ENCODE measurements around the gene KHDC4. TPM values are rescaled to one million over a fixed set of nuclear protein-coding genes. Genes with fewer than 3 reads are reported as not detected.

KHDC4 gene
- total and polyA plus RNA-seq, 4 donors, result 15.4 to 63.1 (median 34.6) TPM

DNA sequence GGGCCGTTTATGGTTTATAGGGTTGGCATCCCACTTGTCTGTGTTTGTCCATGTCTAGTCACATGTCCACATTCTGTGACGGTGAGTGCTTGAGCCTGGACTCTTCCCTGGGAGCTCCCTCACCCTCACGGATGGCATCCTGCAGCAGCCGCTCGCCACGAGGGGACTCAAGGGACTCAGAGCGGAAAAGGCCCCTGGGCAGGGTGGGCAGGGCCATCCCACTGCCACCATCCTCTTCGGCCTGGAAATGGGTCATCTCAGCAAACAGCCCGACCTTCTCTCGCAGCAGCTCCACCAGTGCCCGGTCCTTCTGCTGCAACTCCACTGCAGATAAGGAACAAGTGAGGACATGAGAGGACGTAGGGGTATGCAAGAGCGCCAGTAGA is 18.3 kb upstream of the KHDC4 start:
- Histone ChIP-seq H3K27ac (ENCODE audit: low read depth in 1 of 2, low read length in 1 of 2) (peak overlapping the region in 1 of 2 donors; percentile 12), H3K9me3 (ENCODE audit: control insufficient read depth in 4 of 4, insufficient read depth in 3 of 4, low read length in 3 of 4) (no peaks in the 10 kb centered on the region), H3K9ac (ENCODE audit: insufficient read depth in 1 of 2, low read length in 2 of 2) (no peak overlapping the region), H3K36me3 (ENCODE audit: control insufficient read depth in 4 of 4, insufficient read depth in 4 of 4, low read length in 4 of 4) (peaks cover 22 to 63% (median 51%) of the 10 kb centered on the region in 4 donors), H3K4me1 (ENCODE audit: control insufficient read depth in 5 of 5, insufficient read depth in 5 of 5, low read length in 5 of 5) (no peaks in the 10 kb centered on the region), H3K4me3 (no peak overlapping the region), H3K27me3 (ENCODE audit: control insufficient read depth in 3 of 3, insufficient read depth in 3 of 3, low read length in 2 of 3) (no peaks in the 10 kb centered on the region)
- WGBS, 2 donors, result 86 to 89% methylated on average over 13 of the region's 13 CpGs
- no peak for DNase-seq
- TF ChIP-seq, protein P1, sequence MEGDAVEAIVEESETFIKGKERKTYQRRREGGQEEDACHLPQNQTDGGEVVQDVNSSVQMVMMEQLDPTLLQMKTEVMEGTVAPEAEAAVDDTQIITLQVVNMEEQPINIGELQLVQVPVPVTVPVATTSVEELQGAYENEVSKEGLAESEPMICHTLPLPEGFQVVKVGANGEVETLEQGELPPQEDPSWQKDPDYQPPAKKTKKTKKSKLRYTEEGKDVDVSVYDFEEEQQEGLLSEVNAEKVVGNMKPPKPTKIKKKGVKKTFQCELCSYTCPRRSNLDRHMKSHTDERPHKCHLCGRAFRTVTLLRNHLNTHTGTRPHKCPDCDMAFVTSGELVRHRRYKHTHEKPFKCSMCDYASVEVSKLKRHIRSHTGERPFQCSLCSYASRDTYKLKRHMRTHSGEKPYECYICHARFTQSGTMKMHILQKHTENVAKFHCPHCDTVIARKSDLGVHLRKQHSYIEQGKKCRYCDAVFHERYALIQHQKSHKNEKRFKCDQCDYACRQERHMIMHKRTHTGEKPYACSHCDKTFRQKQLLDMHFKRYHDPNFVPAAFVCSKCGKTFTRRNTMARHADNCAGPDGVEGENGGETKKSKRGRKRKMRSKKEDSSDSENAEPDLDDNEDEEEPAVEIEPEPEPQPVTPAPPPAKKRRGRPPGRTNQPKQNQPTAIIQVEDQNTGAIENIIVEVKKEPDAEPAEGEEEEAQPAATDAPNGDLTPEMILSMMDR (IDR thresholded peaks at IDR 0.05; ENCODE audit: control extremely low read depth, extremely low read depth), result no peak
- ATAC-seq (ENCODE audit: insufficient read depth, low FRiP score), result no peak

DNA sequence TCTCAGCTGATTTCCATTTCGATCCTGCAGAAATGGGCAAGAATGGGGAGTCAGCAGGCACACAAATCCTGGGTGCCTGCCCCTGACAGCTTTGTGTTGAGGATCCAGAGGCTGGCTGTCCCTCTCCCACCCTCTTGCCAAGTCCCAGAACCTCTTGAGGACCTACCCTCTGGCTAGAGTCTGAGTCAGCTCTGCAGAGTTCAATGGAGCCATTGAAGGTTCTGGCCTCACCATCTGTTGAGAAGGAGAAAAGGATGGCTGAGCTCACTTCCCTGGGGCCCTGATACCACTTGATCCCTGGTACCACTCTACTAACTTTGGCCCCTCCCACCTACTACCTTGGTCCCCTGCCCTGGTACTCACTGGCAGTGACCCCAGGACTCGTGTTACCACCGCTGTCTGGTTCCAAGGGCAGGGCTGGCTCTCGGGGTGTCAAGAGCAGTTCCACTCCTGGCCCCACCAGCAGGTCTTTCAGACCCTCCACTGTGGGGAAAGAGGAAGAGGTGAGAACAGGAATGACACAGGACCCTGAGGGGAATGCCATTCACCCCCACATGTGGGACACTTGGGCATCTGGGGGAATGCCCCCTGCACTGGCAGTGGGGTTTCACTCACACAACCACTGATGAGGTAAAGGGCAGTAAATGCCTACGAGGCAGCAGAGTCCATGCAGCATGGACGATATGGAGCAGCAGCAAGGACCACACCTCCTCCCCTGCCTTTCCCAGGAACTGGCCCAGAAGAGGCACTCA is 17.7 kb upstream of the KHDC4 start:
- 84 to 85% methylated on average over 6 of the region's 6 CpGs for WGBS, 2 donors

DNA sequence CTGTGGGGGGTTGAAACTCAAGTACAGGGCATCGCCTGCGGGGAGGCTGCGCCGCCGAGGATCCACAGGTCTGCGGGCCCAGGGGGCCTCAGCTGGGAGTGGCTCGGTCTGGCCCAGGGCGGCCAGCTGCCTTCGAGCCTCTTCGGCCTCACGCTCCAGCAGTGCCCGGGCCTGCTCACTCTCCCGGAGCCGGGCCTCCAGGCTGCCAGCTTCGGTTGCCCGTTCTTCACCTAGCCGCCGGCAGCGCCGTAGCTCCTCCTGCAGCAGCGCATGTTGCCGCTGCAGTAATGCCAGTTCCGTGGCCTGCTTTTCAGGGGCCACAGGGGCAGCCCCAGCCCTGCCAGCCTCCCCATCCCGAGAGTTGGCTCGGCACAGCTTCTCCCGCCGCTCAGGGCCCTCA is 16.6 kb upstream of the KHDC4 start:
- no peak overlapping the region for H3K4me3 ChIP-seq
- peaks cover 19 to 62% (median 56%) of the 10 kb centered on the region in 4 donors for H3K36me3 ChIP-seq (ENCODE audit: control insufficient read depth in 4 of 4, insufficient read depth in 4 of 4, low read length in 4 of 4)
- no peaks in the 10 kb centered on the region for H3K4me1 ChIP-seq (ENCODE audit: control insufficient read depth in 5 of 5, insufficient read depth in 5 of 5, low read length in 5 of 5)
- H3K9me3 ChIP-seq (ENCODE audit: control insufficient read depth in 4 of 4, insufficient read depth in 3 of 4, low read length in 3 of 4), result no peaks in the 10 kb centered on the region
- ATAC-seq (ENCODE audit: insufficient read depth, low FRiP score) (no peak), DNase-seq (no peak)
- H3K9ac ChIP-seq (ENCODE audit: insufficient read depth in 1 of 2, low read length in 2 of 2), result no peak overlapping the region
- no peak overlapping the region for H3K27ac ChIP-seq (ENCODE audit: low read depth in 1 of 2, low read length in 1 of 2)
- no peaks in the 10 kb centered on the region for H3K27me3 ChIP-seq (ENCODE audit: control insufficient read depth in 3 of 3, insufficient read depth in 3 of 3, low read length in 2 of 3)
- TF ChIP-seq, protein P1 (IDR thresholded peaks at IDR 0.05; ENCODE audit: control extremely low read depth, extremely low read depth), result no peak
- 96 to 97% methylated on average over 27 of the region's 27 CpGs for WGBS, 2 donors

More for the DNA sequence above, 17.7 kb upstream of the KHDC4 start:
- Histone ChIP-seq H3K4me3 (no peak overlapping the region), H3K9me3 (ENCODE audit: control insufficient read depth in 4 of 4, insufficient read depth in 3 of 4, low read length in 3 of 4) (no peaks in the 10 kb centered on the region), H3K4me1 (ENCODE audit: control insufficient read depth in 5 of 5, insufficient read depth in 5 of 5, low read length in 5 of 5) (no peaks in the 10 kb centered on the region), H3K27ac (ENCODE audit: low read depth in 1 of 2, low read length in 1 of 2) (peak overlapping the region in 1 of 2 donors; percentile 12), H3K36me3 (ENCODE audit: control insufficient read depth in 4 of 4, insufficient read depth in 4 of 4, low read length in 4 of 4) (peaks cover 19 to 61% (median 52%) of the 10 kb centered on the region in 4 donors), H3K9ac (ENCODE audit: insufficient read depth in 1 of 2, low read length in 2 of 2) (no peak overlapping the region), H3K27me3 (ENCODE audit: control insufficient read depth in 3 of 3, insufficient read depth in 3 of 3, low read length in 2 of 3) (no peaks in the 10 kb centered on the region)
- TF ChIP-seq, protein P1 (IDR thresholded peaks at IDR 0.05; ENCODE audit: control extremely low read depth, extremely low read depth), result no peak
- DNase-seq (no peak), ATAC-seq (ENCODE audit: insufficient read depth, low FRiP score) (no peak)

Measured in lung (tissue), 12 donors.